NT2/D1 (cell line): ENCODE data around the gene MNS1.
"Not testable (repeated sequence)": the region's sequence is repeated elsewhere in the genome, so short reads cannot be mapped to it uniquely, and the experiment has no call there.

Experiments used
- SUZ12 ChIP-seq: IDR thresholded peaks from 2 replicates; pipeline ENCODE4 v1.6.1; 2011; ENCODE audit not compliant: insufficient read length, insufficient read depth; ENCODE audit errors: extremely low read depth
- YY1 ChIP-seq: IDR thresholded peaks from 2 replicates; pipeline ENCODE4 v1.6.1; 2011; ENCODE audit not compliant: insufficient read length, insufficient read depth

DNA sequence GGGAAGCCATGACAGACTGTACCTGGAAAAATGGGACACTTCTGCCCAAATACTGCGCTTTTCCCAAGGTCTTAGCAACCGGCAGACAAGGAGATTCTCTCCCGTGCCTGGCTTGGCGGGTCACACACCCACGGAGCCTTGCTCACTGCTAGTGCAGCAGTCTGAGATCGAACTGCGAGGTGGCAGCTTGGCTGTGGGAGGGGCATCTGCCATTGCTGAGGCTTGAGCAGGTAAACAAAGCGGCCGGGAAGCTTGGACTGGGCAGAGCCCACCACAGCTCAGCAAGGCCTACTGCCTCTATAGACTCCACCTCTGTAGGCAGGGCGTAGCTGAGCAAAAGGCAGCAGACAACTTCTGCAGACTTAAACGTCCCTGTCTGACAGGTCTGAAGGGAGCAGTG, 65.7 kb downstream of the MNS1 start:
- TF ChIP-seq SUZ12, YY1: not testable (repeated sequence)
